Renal cortex interstitium (tissue), 11 donors: ENCODE results near the gene SYT11. TPM values are rescaled to one million over a fixed set of nuclear protein-coding genes. Genes with fewer than 3 reads are reported as not detected.
A peak's percentile ranks its signal among the peaks of the same experiment; 100 is the strongest.
"Not testable (repeated sequence)": the region's sequence is repeated elsewhere in the genome, so short reads cannot be mapped to it uniquely, and the experiment has no call there.

Source experiments
- DNase-seq, 11 donors: peaks; one replicate each; pipeline ENCODE4 v3.0.0-alpha.2; 2013; ENCODE audit warnings: low read depth in 9 of 11, low spot score in 4 of 11; ENCODE audit errors: extremely low read depth in 1 of 11
- polyA plus RNA-seq, 3 donors: library from polyadenylated mRNA; unstranded; fragments of 120-200 nt; gene quantifications; one replicate each; pipeline ENCODE4 v1.2.1, GENCODE V29; 2013; ENCODE audit not compliant: insufficient read length in 3 of 3

Gene SYT11
- polyA plus RNA-seq, 3 donors: 18.0 to 20.0 (median 18.9) TPM

- no peak for DNase-seq
Measured at GRCh38 chr1:155889566-155889965, 30.2 kb downstream of the SYT11 start.

- DNase-seq: no peak
Measured at GRCh38 chr1:155890251-155890650, 30.9 kb downstream of the SYT11 start.

- no peak for DNase-seq
Measured at GRCh38 chr1:155892796-155893195, 33.4 kb downstream of the SYT11 start.

GRCh38 chr1:155893389-155894142, 34.2 kb downstream of the SYT11 start:
- peak in 4 of 11 donors; percentile 15 to 42 (median 36) for DNase-seq

GRCh38 chr1:155895617-155896016, 36.2 kb downstream of the SYT11 start:
- not testable (repeated sequence) for DNase-seq

GRCh38 chr1:155896476-155896875, 37.1 kb downstream of the SYT11 start:
- DNase-seq: not testable (repeated sequence)

- no peak for DNase-seq
Measured at GRCh38 chr1:155897746-155898145, 38.4 kb downstream of the SYT11 start.

GRCh38 chr1:155898888-155899287, 39.5 kb downstream of the SYT11 start:
- no peak for DNase-seq

GRCh38 chr1:155899683-155900082, 40.3 kb downstream of the SYT11 start:
- DNase-seq: no peak

- DNase-seq: no peak
Measured at GRCh38 chr1:155900161-155900560, 40.8 kb downstream of the SYT11 start.

- DNase-seq: no peak
Measured at GRCh38 chr1:155904261-155904660, 44.9 kb downstream of the SYT11 start.

- DNase-seq: no peak
Measured at GRCh38 chr1:155909894-155910293, 50.5 kb downstream of the SYT11 start.

- DNase-seq: peak in 3 of 11 donors; percentile 4 to 40 (median 24)
Measured at GRCh38 chr1:155910621-155911121, 51.3 kb downstream of the SYT11 start.

GRCh38 chr1:155911156-155912055, 52.0 kb downstream of the SYT11 start, which contains the start of gene RIT1:
RIT1 (minus strand) TSS chr1:155911349; CDS start chr1:155910761, 588 bp downstream.
- DNase-seq: peak; percentile 64 to 86 (median 77)

- no peak for DNase-seq
Measured at GRCh38 chr1:155912056-155912536, 52.7 kb downstream of the SYT11 start.

- no peak for DNase-seq
Measured at GRCh38 chr1:155913969-155914757, 54.8 kb downstream of the SYT11 start.

- DNase-seq: no peak
Measured at GRCh38 chr1:155918660-155919059, 59.3 kb downstream of the SYT11 start.

GRCh38 chr1:155919801-155920200, 60.4 kb downstream of the SYT11 start:
- DNase-seq: no peak

GRCh38 chr1:155920717-155921116, 61.4 kb downstream of the SYT11 start:
- DNase-seq: no peak
